NCI-H2196 (cell line): ENCODE measurements around the gene SIK2.
"Not testable (repeated sequence)": the region's sequence is repeated elsewhere in the genome, so short reads cannot be mapped to it uniquely, and the experiment has no call there.

Experiments used
- DNase-seq: peaks from one replicate; lab custom pipeline; 2025; ENCODE audit not compliant: unreplicated experiment; lab: John Stamatoyannopoulos, UW

Gene SIK2

GRCh38 chr11:111654601-111655000 is 52.4 kb downstream of the SIK2 start:
- DNase-seq = no peak

DNA sequence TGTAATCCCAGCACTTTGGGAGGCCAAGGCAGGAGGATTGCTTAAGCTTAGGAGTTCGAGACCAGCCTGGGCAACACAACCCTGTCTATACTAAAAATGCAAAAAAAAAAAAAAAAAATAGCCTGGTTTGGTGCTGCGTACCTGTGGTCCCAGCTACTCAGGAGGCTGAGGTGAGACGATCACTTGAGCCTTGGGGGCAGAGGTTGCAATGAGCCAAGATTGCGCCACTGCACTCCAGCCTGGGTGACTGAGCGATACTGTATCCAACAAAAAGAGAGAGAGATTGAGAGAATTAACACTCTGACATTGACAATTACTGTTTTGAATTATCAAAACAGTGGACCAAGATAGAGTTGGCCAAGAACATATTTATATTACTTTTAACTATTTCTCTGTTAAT is 53.7 kb downstream of the SIK2 start:
- DNase-seq = no peak

DNA sequence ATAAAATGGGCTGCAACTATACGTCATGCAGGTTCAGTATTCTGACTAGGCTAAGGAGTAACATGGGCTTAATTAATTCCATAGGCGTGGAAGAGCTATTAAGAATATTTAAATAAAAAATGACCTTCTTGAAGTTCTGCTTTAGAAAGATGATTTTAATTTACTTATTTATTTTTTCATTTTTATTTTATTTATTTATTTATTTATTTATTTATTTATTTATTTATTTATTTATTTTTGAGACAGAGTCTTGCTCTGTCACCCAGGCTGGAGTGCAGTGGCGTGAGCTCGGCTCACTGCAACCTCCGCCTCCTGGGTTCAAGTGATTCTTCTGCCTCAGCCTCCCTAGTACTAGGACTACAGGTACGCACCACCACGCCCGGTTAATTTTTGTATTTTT is 55.7 kb downstream of the SIK2 start:
- not testable (repeated sequence) for DNase-seq

DNA sequence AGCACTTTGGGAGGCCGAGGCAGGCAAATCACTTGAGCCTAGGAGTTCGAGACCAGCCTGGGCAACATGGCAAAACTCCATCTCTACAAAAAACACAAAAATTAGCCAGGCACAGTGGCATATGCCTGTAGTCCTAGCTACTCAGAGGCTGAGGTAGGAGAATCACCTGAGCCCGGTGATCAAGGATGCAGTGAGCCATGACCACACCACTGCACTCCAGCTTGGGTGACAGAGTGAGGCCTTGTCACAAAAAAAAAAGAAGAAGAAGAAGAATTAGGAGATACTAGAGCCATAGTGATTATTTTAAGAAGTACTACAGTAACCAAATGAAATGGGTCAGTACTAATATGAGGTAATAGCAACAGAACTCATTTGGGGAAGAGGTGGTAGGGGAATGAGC is 56.2 kb downstream of the SIK2 start:
- DNase-seq = not testable (repeated sequence)

- no peak for DNase-seq
These were observed 57.2 kb downstream of the SIK2 start for GRCh38 chr11:111659201-111660115.

DNA sequence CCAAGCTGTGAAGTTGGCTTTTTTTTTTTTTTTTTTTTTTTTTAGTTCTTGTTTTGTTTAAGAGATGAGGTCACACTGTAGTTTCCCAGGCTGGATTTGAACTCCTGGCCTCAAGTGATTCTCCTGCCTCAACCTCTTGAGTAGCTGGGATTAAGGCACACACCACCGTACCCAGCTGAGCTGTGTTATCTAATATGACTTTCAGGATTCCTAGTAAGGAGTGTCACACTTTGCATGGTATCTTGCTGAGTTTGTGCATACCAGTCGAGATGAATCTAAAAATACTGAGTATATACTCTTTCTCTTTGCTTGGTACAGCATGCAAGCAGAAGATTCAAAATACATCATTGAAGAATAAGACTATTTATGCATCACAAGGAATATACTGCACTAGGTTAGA is 58.6 kb downstream of the SIK2 start:
- DNase-seq = no peak

GRCh38 chr11:111663820-111664219 is 61.6 kb downstream of the SIK2 start:
- DNase-seq = peak; percentile 21

DNA sequence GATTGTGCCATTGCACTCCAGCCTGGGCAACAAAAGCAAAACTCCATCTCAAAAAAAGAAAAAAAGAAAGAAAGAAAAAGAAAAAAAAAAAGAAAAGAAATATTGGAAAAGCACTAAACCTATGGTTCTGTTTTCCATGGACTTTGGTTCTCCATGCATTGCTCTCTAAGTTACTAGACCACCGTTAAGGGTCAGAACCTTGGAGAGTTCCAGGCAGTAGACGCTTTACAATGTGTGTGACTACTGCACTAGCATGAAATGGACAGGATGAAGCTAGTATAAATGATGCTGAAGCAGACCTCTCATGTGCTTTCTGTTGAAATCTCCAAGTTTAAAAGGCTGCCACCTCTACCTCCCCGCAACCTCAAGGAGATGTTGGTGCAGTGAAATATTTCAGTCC is 63.5 kb downstream of the SIK2 start:
- no peak for DNase-seq

GRCh38 chr11:111668980-111669379 is 66.7 kb downstream of the SIK2 start:
- DNase-seq = no peak

DNA sequence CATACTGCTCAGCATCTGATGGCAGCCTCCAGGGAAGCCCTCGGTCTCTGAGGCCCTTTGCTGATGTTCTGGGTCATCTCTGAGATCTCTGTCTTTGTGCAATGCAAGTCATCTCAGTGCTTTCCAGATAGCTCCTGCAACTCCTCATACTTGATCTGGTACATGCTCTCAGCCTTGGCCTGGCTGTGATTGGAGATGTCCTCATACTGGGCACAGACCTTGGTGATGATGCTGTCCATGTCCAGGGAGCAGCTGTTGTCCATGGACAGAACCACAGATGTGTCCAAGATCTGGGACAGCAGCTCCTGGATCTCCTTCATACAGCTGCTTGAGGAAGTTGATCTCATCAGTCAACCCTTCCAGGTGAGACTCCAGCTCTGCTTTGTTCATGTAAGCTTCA is 69.1 kb downstream of the SIK2 start:
- no peak for DNase-seq

- DNase-seq = no peak
These were observed 70.7 kb downstream of the SIK2 start for GRCh38 chr11:111672949-111673348.

DNA sequence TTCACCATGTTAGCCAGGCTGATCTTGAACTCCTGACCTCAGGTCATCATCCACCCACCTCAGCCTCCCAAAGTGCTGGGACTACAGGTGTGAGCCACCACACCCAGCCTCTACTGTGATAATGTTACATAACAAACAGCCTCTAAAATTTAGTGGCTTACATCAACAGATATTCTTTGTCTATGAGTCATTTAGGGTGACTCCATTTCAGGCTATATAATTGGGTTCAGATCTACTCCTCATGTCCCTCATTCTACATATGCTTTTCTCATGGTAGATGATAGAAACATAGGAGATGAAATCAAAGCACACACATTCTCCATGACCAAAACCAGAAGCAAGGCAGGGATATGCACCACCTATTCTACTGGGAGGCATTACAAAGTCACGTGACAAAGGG is 72.7 kb downstream of the SIK2 start:
- no peak for DNase-seq

DNA sequence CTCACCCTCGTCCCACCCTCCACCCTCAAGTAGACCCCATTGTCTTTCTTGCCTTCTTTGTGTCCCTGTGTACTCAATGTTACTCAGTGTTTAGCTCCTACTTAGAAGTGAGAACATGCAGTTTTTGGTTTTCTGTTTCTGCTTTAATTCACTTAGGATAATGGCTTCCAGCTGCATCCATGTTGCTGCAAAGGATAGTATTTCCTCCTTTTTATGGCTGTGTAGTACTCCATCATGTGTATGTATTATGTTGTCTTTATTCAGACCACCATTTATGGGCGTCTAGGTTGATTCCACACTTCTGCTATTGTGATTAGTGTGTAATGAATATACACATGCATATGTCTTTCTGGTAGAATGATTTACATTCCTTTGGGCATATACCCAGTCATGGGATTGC is 73.6 kb downstream of the SIK2 start:
- no peak for DNase-seq

- no peak for DNase-seq
These were observed 74.8 kb downstream of the SIK2 start for GRCh38 chr11:111676878-111677585.

- no peak for DNase-seq
These were observed 78.4 kb downstream of the SIK2 start for GRCh38 chr11:111680486-111681175.

DNA sequence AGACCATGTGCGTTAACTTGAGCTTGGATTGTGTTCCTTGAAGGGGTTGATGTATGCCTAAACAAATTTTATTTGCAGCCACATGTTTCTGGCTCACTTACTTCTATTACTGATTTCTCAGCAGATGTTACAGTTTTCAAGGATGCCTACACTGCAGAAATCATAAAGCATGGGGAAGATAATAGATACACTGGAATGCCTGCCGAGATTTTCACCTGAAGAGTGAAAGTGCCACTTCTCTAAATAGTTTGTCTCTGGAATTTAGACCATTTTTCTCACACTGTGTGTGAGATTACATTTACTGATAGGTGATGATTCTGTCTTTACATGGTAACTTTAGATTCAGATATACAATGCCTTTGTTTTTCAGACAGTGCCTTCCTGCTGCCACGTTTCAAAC is 81.6 kb downstream of the SIK2 start:
- no peak for DNase-seq

DNA sequence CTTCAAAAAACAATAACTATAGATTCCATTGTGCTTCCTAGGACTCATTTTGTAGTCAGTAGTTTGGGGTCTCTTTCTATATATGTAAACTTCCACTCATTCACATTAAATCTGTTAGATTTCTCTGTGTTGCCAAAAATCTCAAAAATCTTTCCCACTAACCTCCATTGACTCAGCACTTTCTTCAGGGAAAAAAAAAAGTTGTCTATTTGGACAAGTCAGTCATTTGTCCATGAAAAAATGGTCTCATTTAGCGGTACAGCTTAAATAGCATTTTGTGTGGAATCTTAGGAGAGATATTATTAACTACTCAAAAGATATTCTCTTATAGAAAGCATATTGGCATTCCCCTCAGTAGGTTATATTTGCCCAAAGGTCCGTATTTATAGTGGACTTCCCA is 82.0 kb downstream of the SIK2 start:
- DNase-seq = no peak

DNA sequence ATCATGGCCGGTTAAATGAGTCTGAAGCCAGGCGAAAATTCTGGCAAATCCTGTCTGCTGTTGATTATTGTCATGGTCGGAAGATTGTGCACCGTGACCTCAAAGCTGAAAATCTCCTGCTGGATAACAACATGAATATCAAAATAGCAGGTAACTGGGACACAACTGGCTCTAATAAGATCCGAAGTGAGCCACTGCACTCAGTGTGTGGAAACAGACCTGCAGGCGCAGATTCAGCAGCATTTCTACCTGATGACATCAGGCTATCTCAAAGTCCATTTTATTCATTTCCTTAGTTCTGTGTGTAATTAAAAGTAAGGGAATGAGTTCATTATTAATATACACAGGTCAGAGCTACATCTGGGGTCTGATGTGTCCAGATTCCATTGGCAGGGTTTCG is 85.8 kb downstream of the SIK2 start:
- DNase-seq = no peak

DNA sequence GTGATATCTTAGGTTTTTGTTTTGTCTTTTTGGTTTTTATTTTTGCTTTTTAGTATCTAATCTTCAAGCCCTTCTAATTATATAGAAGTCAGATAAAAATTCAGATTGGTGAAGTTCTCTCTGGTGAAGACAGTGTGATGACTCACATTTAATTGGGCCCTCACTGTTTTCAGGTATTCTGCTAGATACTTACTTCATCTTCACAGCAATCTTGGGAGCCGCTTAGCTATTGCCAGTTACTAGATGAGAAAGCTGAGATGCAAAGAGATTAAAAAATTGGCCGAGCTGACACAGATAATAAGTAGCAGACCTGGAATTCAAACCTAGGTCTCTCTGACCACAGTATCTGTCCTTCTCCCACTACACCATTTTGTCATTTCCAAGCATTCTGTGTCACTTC is 88.9 kb downstream of the SIK2 start:
- DNase-seq = no peak

DNA sequence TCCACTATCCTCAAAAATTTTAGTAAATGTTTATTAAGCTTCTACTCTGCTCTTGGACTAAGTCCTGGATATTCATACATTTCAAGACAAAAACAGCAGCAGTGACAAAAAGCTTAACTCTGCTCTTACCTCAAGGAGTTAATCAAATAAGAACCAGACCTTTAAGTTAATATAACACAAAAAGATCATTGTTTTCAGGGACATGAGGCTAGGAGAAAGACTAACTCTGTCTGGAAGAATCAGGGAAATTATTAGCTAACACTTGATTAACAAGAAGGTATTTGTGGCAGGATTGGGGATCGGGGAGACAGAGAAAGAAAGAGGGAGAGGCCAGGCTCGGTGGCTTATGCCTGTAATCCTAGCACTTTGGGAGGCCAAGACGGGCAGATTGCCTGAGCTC is 89.5 kb downstream of the SIK2 start:
- DNase-seq = no peak

DNA sequence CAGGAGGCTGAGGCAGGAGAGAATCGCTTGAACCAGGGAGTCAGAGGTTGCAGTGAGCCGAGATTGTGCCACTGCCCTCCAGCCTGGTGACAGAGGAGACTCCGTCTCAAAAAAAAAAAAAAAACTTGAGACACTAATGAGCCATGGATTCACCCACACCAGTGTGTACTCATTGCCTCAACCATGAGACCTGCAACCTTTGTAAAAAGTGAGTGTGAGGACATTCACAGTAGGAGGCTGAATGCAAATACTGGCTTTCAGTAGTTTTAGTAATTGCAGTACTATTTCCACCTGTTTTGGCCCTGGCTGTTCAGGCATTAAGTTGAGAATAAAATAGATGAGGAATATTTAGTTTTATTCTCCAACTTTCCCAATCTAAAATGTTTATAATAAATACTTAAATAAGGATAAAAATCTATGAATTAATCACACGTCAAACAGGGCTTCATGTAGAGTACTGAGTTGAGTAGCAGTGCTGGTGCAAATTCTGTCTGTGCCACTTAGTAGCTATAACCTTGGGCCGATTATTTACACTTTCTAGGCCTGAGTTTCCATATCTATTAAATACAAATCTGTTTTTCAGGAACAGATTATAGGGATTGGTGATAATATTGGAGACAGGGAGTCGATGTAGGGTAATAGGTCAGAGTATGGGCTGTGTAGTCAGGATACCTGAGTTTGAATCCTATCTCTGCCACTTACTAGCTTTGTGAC is 91.1 kb downstream of the SIK2 start:
- no peak for DNase-seq
